Lower leg skin (tissue), 3 donors: ENCODE results near the gene CSKMT.

Experiments
- CTCF ChIP-seq, 3 donors: fragments of 450-650 bp; IDR thresholded peaks; one replicate each; pipeline ENCODE4 v1.5.1; 2016; ENCODE audit warnings: antibody characterized with exemption in 3 of 3, mild to moderate bottlenecking in 3 of 3, moderate library complexity in 2 of 3
- POLR2A ChIP-seq, 2 donors: fragments of 450-650 bp; IDR thresholded peaks; one replicate each; pipeline ENCODE4 v1.6.1; 2016 to 2017; ENCODE audit warnings: antibody characterized with exemption in 2 of 2, mild to moderate bottlenecking in 1 of 2, moderate library complexity in 1 of 2

- no peak for TF ChIP-seq CTCF (IDR thresholded peaks at IDR 0.05)
- TF ChIP-seq POLR2A (IDR thresholded peaks at IDR 0.05) = peak in 1 of 2 donors; percentile 95
Measured at GRCh38 chr11:62665075-62665598, at the start of gene CSKMT, which contains the start of gene C11orf98.
